GM21367 (cell line): ENCODE data around the gene SSBP2.

ENCODE experiments used
- ATAC-seq: cut with Tn5 transposase; IDR thresholded peaks from one replicate; pipeline ENCODE4 v1.9.1; 2021; ENCODE audit not compliant: unreplicated experiment

Gene SSBP2

GRCh38 chr5:81751009-81751835 lies at the start of gene SSBP2:
SSBP2 (minus strand) TSS chr5:81751097; CDS start chr5:81751042, 55 bp downstream.
- peak; percentile 68 for ATAC-seq

- ATAC-seq, result no peak
Measured at GRCh38 chr5:81795666-81796065, 44.8 kb upstream of the SSBP2 start.

- no peak for ATAC-seq
Measured at GRCh38 chr5:81794226-81794625, 43.3 kb upstream of the SSBP2 start.

DNA sequence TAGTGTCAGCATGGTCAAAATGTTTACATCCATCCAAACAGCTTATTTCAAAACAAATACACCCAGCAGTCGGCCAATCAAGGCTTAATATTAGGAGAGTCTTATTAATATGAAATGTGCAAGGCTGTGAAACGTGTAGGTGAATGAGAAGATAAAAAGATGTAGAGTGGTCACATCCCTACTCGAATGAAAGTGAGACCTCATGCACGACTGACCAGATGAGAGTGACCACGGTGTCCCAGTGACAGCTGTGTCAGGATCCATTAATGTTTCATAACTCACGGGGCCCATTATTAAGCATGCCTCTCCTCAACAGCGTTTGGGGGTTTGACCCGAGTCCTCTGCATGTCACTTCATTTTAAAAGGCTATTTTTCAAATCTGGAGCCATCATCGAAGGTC lies 39.4 kb upstream of the SSBP2 start:
- no peak for ATAC-seq

DNA sequence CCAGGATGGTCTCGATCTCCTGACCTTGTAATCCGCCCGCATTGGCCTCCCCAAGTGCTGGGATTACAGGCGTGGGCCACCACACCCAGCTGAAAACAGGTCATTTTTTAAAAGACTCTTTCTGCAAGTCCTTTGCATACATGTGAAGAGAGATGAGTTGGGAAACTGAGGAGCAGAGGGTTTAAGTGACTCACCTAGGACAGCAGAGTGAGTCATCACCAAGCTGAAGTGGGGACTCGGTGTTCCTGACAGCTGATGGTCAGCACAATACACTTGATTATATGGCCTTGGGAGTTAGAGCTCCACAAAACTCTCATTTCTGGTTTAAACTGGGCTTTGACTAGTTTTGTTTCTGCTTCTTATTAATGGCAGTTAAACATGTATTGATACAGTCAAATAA lies 38.1 kb upstream of the SSBP2 start:
- ATAC-seq, result no peak

DNA sequence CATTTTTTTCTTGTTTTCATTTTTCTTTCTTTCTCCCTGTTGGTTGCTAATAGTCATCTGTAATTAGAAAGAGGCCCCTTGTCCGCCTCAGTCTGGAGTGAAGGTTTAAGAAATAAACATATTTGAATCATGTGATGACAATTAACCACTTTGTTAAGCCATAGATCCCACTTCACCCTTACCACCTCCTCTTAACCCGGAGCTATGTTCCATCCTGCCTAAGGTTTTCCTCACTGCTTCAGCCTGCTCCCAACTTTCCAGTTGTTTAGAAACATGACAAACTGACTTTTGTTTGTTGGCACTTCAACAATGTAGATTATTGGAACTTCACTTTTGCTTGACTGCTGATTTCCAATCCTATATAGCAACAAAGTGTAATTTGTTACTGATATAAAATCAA lies 37.4 kb upstream of the SSBP2 start:
- ATAC-seq, result no peak

DNA sequence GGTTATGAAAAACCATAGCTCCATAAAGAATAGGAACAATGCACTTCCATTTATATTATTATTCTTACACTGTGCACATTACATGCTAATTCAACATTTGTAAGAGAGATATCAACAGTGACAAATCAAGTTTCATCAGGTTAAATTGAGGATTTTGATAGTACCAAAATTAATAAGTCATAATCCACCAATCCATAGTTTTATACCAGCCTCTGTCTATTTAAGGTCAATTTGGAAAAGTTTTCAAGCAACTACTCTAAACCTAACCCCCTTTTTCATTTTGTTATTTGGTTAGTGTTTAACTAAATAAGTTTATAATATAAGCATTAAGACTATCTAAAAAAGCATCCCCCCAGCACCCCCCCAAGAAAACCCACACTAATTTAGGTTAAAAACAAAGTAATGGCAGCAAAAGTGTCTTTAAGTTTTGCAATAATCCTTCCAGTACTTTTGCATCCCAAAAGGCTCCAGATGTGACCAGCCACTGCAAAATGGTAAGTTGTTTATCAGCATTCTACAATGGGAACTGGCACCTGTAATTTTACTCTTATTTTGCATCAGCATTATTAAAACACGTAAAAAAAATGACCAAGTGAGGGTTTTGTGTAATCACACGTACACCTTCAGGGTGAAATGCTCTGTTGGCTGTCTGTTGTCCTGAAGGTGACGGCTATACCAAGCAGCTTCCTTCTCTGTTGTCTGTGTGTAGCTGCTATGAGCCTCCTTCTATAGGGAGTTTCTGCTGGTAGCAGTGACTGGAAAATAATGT lies 36.8 kb upstream of the SSBP2 start:
- no peak for ATAC-seq

DNA sequence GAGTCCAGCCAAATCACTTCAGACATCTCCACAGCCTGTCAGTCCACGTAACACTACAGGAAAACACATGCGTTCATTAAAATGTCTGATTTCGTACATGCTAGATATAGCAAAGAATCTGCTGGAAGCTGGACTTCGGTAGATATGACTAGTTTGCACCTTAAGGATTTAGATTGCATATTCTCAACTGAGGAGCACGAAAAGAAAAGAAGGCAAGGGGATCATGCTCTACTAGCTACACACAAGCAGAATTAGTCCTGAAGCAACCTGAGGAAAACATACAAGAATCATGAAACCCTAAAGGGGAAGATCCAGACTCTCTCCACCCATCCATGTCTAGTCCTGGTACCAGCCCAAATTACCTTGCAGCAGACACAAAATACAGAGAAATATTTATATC lies 36.1 kb upstream of the SSBP2 start:
- no peak for ATAC-seq

- no peak for ATAC-seq
Measured at GRCh38 chr5:81786496-81786895, 35.6 kb upstream of the SSBP2 start.

- ATAC-seq, result no peak
Measured at GRCh38 chr5:81785322-81785721, 34.4 kb upstream of the SSBP2 start.

GRCh38 chr5:81783401-81783800 lies 32.5 kb upstream of the SSBP2 start:
- ATAC-seq, result no peak

- no peak for ATAC-seq
Measured at GRCh38 chr5:81782811-81783210, 31.9 kb upstream of the SSBP2 start.

DNA sequence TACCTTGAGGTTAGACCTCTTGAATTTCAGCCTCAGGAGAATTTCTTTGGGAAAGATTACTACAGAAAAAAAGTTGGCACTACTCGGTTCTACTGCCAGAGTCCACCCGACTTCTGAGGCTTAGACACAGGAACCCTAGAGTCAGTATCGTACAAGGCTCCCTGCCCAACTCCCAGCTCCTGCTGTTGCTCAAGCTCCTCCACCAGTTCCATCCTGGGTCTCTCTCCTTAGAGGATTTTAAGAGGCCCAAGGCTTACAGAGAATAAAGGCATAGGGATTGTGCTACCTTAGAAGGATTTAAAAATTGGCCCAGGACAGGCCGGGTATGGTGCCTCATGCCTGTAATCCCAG lies 29.0 kb upstream of the SSBP2 start:
- no peak for ATAC-seq

DNA sequence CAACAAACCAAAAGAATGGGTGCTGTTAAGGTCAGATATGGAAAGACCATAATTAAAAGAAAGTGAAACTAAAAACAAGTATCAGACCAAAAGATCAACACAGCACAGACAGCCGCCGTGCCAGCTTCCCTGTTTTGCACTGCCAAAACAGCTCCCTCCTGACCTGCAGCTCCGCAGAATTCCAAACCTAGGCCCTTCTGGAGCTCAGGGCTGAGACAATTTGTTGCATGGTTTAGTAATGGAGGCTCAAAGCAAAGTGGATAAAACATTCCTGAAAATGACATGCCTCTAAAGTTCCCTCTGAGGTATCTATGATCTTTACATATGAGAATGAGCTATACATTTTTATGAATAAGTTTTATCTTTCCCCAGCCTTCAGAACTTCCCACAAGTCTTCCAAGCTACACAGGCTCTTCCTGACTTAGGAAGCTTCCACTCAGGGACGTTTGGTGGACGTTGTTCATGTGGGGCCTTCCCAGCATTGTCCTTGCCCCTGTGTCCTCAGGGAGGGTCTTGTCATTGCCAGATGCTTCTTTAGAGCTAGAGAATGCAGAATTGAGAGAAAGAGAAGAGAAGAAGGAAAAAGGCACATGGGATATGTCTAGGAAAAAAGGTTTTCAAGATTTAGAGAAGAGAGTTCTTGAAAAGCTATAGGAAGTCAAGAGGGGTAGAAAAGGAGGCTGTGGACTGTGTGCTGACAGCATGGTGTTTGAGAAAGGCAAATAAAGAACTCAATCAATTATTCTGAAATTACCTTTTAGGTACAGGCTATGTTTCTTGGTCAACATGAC lies 28.4 kb upstream of the SSBP2 start:
- ATAC-seq, result peak; percentile 87

DNA sequence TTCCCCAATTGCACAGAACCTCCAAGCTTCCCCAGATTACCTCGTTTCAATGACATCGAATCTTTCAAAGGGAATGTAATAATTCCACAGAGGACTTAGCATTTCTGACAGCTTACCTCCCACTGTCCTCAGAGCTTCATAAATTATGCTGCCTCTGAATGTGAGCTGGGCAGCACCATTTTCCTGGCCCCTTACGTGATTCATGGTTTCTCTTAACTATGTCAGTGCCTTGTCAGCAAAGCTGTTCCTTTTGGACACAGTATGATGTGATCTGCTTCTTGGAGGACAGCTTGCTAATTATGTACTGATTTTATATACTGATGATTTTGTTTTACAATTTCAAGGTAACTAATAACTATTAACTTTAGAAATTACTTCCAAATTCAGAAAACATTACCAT lies 27.7 kb upstream of the SSBP2 start:
- no peak for ATAC-seq

- ATAC-seq, result no peak
Measured at GRCh38 chr5:81776258-81776657, 25.4 kb upstream of the SSBP2 start.

GRCh38 chr5:81774374-81774773 lies 23.5 kb upstream of the SSBP2 start:
- no peak for ATAC-seq

GRCh38 chr5:81773574-81773973 lies 22.7 kb upstream of the SSBP2 start:
- no peak for ATAC-seq

DNA sequence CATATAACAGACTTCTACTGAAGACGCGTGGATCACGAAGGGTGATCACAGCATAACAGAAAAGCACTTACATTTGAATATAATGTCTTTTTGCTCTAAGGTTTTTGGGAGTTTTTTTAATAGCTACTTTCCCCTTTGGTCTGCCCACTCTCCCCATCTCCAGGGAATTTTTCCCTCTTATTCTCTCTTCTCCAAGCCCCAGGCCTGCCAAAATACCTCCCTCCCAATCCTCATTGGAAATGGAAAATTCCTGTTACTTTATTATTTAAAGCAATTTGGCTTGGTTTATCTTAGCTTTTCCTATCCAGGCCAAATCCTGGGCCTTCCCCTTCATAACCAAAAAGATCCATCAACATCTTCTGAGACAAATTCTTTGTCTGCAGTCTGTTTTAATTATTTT lies 22.3 kb upstream of the SSBP2 start:
- ATAC-seq, result no peak

- no peak for ATAC-seq
Measured at GRCh38 chr5:81772488-81772887, 21.6 kb upstream of the SSBP2 start.

GRCh38 chr5:81768935-81769452 lies 18.1 kb upstream of the SSBP2 start:
- no peak for ATAC-seq
